22Rv1 (cell line): ENCODE results near the gene SLC25A17.

Experiments used
- H3K27ac ChIP-seq: fragments of 450-650 bp; 2 replicates; pipeline ENCODE4 v1.5.1; 2017
- ZFX ChIP-seq: fragments of 450-650 bp; IDR thresholded peaks from 2 replicates; pipeline ENCODE4 v1.6.1; 2017; ENCODE audit warnings: antibody characterized with exemption, borderline replicate concordance
- TF ChIP-seq, protein P1 (sequence below): fragments of 450-650 bp; IDR thresholded peaks from 2 replicates; pipeline ENCODE4 v1.5.1; 2017; ENCODE audit warnings: mild to moderate bottlenecking

SLC25A17 gene

DNA sequence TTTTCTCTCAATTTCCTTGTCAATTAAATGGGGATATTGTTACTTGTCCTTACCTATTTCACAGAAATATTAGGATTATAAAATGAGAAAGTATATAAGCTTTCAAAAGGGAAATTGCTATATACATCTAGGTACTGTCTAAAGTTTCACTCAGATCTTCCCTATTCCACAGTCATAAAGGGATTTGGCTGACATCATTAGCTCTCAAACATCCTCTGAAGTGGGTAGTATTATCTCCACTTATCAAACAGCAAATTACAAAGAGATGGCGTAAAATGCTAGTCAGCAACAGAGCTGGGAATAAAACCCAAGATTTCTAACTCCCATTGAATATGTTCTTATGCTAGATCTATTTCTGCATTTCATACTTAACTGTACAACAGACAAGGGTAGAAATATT, 50.9 kb downstream of the SLC25A17 start:
- no peak for TF ChIP-seq ZFX
- TF ChIP-seq, protein P1, sequence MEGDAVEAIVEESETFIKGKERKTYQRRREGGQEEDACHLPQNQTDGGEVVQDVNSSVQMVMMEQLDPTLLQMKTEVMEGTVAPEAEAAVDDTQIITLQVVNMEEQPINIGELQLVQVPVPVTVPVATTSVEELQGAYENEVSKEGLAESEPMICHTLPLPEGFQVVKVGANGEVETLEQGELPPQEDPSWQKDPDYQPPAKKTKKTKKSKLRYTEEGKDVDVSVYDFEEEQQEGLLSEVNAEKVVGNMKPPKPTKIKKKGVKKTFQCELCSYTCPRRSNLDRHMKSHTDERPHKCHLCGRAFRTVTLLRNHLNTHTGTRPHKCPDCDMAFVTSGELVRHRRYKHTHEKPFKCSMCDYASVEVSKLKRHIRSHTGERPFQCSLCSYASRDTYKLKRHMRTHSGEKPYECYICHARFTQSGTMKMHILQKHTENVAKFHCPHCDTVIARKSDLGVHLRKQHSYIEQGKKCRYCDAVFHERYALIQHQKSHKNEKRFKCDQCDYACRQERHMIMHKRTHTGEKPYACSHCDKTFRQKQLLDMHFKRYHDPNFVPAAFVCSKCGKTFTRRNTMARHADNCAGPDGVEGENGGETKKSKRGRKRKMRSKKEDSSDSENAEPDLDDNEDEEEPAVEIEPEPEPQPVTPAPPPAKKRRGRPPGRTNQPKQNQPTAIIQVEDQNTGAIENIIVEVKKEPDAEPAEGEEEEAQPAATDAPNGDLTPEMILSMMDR = no peak
- no peak overlapping the region for H3K27ac ChIP-seq

DNA sequence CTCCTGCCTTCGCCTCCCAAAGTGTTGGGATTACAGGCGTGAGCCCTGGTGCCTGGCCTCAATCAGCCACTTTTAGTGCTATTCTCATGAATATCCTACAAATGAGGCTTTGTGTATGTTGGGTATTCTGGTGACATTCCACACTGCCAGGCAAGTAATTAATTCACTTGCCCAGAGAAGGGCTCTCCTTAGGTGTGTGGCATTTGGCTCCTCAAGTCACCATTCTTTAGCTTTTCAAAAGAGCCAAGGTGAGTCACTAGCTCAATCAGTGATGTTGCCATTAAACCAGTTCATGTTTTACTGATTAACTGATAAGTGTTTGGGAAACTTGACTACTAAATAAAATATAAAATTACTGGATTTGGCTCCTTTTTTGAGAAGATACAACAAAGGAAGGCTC, 52.2 kb downstream of the SLC25A17 start:
- TF ChIP-seq ZFX = no peak
- TF ChIP-seq, protein P1 = no peak
- H3K27ac ChIP-seq = no peak overlapping the region

DNA sequence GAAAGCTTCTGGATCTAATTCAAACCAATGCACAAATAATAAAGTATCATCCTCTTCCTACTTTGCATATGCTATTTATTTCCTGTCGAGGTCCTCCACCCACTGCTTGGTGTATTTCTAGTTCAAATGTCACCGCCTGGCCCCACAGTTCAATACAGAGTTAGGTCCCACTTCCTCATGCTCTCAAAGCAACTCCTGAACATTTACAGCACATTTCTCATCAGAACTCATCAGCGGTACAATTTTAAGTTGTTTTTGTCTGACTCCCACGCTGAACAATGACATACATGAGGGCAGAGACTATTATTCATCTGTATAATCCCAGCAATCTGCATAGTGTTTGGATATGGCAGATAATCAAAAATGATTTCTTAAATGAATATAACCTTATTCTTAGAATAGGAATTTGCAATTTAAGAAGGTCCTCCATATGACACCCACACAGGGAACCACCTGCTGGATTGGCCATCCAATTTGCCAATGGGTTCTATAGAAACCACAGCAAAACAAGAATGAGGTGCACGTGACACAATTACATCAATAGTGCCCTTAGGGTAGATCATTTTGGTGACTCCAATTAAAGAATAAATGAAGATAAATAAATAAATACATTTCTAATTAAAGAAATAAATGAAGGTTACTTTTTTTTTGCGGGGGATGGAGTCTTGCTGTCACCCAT, 54.2 kb downstream of the SLC25A17 start:
- H3K27ac ChIP-seq = no peak overlapping the region
- no peak for TF ChIP-seq ZFX
- TF ChIP-seq, protein P1 = no peak

DNA sequence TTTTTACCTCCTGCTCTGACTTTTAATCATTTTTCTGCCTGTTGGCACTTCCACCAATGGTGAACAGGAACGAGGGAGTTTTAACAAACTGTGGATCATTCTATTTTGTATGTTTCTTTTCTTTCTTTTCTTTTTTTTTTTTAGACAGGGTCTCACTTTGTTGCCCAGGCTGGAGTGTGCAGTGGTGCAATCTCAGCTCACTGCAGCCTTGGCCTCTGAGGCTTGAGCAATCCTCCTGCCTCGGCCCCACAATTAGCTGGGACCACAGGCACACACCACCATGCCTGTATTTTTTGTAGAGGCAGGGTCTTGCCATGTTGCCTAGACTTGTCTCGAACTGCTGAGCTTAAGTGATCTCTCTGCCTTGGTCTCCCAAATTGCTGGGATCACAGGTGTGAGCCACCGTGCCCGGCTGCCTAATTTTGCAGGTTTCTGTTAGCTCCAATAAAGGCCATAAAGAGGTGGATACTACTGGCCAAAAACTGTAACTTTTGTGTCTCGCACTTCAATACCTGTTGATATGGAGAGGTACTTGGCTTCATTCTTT, 59.8 kb downstream of the SLC25A17 start:
- no peak overlapping the region for H3K27ac ChIP-seq
- TF ChIP-seq, protein P1 = no peak
- TF ChIP-seq ZFX = no peak

DNA sequence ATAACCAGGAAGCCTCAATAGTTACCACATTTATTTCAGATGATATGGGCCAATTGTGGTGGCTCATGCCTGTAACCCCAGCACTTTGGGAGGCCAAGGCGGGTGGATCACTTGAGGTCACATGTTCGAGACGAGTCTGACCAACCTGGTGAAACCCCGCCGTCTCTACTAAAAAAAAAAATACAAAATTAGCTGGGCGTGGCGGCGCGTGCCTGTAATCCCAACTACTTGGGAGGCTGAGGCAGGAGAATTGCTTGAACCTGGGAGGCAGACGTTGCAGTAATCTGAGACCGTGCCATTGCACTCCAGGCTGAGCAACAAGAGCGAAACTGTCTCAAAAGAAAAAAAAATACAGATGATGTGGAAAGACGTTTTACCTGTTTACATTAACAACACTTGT, 60.3 kb downstream of the SLC25A17 start:
- peak overlapping the region; percentile 20; the same call in 1 of the 2 replicates for H3K27ac ChIP-seq

DNA sequence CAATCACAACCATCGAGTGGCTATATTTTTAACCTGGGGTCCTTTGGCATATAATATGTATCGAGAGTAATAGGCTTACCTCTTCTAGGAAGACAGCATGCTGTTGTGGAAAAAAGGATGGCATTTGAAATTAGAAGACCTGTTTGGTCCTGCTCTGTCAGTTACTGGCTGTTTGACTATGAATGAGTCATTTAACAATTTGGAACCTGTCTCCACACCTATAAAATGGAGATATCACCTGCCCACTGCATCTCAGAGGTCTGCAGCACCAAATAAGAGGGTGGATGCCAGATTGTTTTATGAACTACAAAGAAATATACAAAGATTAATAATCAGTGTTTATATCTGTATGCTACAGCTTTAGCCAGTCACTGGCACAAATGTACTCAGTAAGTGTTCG, 60.8 kb downstream of the SLC25A17 start:
- TF ChIP-seq ZFX = no peak
- TF ChIP-seq, protein P1 = no peak
- peak overlapping the region; percentile 20 for H3K27ac ChIP-seq

DNA sequence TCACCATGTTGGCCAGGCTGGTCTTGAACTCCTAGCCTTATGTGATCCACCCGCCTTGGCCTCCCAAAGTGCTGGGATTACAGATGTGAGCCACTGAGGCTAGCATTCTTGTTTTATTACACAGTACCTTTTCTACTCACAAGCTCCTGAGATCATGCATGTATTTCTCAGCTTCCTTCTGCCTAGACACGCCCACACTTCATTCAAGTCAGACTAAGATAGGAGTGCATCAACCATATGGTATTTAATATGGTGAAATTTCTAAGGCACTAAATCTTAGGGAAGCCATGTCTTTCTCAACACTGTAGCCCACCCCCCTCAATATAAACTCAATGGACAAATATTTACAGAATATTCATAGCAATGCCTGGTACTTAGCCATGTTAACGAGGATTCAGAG, 62.1 kb downstream of the SLC25A17 start:
- H3K27ac ChIP-seq = no peak overlapping the region
- TF ChIP-seq, protein P1 = no peak
- TF ChIP-seq ZFX = no peak

DNA sequence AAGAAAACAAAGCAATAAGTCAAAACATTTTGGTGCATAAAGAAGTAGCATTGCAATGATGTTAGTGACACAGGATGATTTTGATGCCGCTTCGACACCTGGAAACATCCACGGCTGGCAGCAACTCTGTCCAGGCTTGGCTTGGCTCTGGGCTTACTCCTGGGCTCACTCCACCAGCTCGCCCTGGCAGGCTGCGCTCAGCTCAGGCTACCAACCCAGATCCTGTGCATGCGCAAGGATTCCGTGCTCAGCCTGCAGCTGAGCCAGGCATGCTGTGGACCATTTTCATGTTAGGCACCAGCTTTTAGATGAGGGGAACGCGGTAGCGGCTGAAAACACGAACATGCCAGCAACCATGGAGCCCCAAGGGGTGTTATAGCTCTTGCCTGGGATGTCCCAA, 66.0 kb downstream of the SLC25A17 start:
- no peak for TF ChIP-seq ZFX
- TF ChIP-seq, protein P1 = no peak
- no peak overlapping the region for H3K27ac ChIP-seq
